NB4 (cell line): ENCODE results near the gene ATP8B3.

Source experiments
- DNase-seq: peaks from one replicate; pipeline ENCODE4 v3.0.0; 2010; ENCODE audit warnings: low read depth
- H3K4me3 ChIP-seq: one replicate; pipeline ENCODE4 v1.5.1; 2011; ENCODE audit warnings: mild to moderate bottlenecking, low read depth, low read length, moderate library complexity
- MYC ChIP-seq: IDR thresholded peaks from 2 replicates; pipeline ENCODE4 v1.6.1; 2011; ENCODE audit warnings: low read depth, low read length
- POLR2A ChIP-seq: IDR thresholded peaks from 2 replicates; pipeline ENCODE4 v1.6.1; 2011; ENCODE audit warnings: mild to moderate bottlenecking; ENCODE audit not compliant: insufficient read length; ENCODE audit errors: extremely low read depth
- TF ChIP-seq, protein P1 (sequence below): IDR thresholded peaks from one replicate; pipeline ENCODE4 v1.5.1; 2012; ENCODE audit warnings: low read depth, low read length
- TF ChIP-seq, protein P2 (sequence below): IDR thresholded peaks from 2 replicates; pipeline ENCODE4 v1.6.1; 2011; ENCODE audit warnings: low read depth, low read length

The ATP8B3 gene

DNA sequence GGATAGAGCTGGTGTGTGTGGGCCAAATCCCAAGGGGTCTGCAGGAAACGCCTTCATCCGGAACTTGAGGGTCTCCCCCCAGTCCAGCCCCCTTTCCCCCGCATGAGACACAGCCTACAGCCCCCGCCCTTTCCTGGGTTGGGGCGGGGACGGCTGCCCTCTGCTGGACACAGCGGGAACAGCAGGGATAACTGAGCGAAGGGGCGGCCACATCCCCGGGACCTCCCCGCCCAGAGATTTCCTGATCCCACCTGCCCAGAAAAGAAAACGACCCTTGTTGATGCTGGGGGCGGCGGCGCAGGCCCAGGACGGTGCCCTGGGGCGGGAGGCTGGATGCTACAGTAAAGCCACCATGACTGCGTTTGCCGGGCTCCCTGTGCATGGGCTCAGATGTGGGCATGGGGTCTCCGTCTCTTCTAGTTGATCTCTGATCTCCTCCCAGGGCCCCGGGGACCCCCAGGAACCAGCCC lies 44.6 kb downstream of the ATP8B3 start:
- peak; percentile 78 for DNase-seq
- H3K4me3 ChIP-seq, result no peak overlapping the region
- TF ChIP-seq, protein P1, sequence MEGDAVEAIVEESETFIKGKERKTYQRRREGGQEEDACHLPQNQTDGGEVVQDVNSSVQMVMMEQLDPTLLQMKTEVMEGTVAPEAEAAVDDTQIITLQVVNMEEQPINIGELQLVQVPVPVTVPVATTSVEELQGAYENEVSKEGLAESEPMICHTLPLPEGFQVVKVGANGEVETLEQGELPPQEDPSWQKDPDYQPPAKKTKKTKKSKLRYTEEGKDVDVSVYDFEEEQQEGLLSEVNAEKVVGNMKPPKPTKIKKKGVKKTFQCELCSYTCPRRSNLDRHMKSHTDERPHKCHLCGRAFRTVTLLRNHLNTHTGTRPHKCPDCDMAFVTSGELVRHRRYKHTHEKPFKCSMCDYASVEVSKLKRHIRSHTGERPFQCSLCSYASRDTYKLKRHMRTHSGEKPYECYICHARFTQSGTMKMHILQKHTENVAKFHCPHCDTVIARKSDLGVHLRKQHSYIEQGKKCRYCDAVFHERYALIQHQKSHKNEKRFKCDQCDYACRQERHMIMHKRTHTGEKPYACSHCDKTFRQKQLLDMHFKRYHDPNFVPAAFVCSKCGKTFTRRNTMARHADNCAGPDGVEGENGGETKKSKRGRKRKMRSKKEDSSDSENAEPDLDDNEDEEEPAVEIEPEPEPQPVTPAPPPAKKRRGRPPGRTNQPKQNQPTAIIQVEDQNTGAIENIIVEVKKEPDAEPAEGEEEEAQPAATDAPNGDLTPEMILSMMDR, result peak; percentile 32
- TF ChIP-seq MYC, result peak; percentile 20; the same call in 1 of the 2 replicates
- TF ChIP-seq, protein P2, sequence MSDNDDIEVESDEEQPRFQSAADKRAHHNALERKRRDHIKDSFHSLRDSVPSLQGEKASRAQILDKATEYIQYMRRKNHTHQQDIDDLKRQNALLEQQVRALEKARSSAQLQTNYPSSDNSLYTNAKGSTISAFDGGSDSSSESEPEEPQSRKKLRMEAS, result no peak

DNA sequence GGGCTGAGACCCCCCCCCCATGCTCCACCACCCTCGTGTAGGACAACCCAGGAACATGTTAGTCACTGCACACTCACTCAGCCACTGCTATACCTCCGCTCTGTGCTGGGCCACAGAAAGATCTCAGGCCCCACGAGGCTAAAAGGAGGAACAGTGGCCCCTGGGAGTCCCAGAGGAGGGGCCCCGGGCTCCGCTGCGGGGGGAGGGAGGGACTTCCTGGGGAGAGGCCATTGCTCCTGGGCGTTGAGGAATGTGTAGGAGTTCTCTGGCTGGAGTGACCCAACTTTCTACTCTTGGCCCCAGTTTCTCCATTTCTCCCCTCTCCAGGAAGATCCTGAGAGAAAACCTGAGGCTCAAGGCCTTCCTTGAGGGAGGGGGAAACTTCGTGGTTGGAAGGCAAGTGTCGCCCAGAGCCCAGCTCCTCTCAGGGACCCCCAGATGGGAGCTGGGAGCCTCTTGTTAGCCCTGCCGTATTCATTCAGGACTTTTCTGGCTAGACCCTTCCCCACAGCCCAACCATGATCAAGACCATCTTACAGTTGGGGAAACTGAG lies 45.2 kb downstream of the ATP8B3 start:
- peak; percentile 78 for DNase-seq
- H3K4me3 ChIP-seq, result no peak overlapping the region
- TF ChIP-seq, protein P2, result 0 out of 2 replicates have a peak, but pooled peaks have one; percentile 14
- TF ChIP-seq POLR2A (no peak), MYC (no peak)
- TF ChIP-seq, protein P1, result no peak

DNA sequence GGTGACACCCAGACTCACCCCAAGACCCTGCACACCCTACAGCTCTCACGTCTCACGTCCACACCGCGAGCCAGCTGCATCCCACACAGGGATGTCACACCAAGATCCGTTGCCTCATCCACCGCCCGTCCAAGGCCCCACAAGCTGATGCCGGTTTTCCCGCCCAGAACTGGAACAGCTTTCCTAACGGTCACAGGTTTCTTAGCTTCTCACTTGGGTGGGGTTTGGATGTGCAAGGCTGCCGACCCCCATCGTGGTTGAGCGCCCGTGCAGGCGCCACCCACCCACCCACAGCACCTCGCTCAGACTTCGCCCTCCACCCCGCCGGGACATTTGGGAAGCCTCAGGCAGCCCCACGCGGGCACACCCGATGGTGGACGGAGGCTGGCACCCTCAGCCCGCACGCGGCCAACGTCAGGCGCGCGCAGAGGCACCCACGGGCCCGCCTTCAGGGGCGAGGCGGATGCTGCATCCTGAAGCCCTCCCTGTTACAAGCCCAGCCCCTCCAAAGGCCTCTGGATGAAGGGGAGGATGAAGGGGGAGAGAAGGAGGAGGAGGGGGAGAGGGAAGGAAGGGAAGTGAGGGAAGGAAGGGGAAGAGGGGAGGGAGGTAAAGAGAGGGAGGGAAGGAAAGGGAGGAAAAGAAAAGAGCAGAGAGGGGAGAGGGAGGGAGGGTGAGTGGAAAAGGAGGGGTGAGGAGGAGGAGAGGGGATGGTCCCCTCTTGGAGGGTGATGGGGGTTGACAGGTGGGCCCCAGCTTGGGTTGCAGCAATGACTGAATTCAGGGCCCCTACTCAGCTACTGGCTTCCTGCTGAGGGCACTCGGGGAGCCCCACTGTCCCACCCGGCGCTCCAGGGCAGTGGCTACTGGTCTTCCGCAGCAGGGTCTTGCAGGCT lies 45.9 kb downstream of the ATP8B3 start:
- H3K4me3 ChIP-seq, result no peak overlapping the region
- no peak for DNase-seq
- TF ChIP-seq, protein P2, result no peak
- TF ChIP-seq, protein P1, result no peak
- no peak for TF ChIP-seq MYC
- TF ChIP-seq POLR2A, result no peak

DNA sequence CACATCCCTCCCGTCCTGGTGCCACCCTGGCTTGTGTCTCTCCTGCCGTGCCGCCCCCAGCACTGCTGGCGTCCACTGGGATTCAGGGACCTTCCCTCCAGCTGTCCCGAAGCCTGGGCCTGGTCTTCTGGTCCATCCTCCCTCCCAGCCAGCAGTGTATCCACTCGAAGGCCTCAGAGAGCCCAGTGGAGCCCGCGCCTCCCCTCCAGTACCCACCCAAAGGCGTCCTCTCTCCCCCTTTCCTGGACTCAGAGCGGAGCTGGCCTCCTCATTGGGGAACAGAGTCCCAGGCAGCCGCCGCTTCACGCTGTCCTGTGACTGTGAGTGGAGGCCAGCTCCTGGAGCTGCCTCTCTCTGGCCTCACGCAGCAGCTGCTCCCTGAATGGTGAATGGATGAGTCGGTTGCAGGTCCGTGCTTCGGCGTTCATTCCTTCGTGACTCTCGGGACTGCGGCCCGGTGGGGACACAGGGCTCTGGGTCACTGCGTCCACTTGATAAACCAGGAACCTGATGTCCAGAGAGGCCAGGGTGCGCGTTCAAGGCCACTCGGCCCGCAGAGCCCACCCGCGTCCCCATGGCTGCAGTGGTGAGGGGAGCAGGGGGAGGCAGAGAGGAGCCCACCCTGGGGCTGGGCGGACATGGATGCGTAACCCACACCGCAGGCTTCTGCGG lies 46.7 kb downstream of the ATP8B3 start:
- no peak for TF ChIP-seq POLR2A
- no peak for TF ChIP-seq MYC
- TF ChIP-seq, protein P2, result no peak
- TF ChIP-seq, protein P1, result no peak
- DNase-seq, result no peak
- H3K4me3 ChIP-seq, result no peak overlapping the region

DNA sequence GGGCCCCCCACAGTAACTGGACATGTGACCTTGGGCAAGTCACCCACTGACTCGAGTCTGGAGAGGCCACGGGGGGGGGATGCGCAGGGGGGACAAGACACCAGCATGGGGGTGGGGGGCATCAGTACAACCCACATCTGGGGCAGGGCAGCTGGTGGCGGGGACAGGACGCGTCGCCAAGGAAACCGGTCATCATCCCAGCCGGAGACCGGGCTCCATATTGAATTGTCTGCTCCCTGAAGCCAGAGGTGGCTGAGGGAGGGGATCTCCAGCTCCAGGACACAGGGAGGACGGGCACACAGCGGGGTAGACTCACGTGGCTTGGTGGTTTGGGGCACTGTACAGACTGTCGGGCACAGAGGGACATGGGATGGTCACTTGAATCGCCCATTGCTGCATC lies 47.3 kb downstream of the ATP8B3 start:
- H3K4me3 ChIP-seq, result no peak overlapping the region
- TF ChIP-seq, protein P1, result no peak
- TF ChIP-seq POLR2A (no peak), MYC (no peak)
- TF ChIP-seq, protein P2, result no peak
- no peak for DNase-seq
